Retinal pigment epithelial cell (primary cell): ENCODE measurements around the gene PIWIL1.

Experiments
- DNase-seq: peaks from one replicate; pipeline ENCODE4 v3.0.0-alpha.2; 2010; ENCODE audit warnings: low read depth
- H3K4me3 ChIP-seq: 2 replicates; pipeline ENCODE4 v1.5.1; 2011; ENCODE audit warnings: mild to moderate bottlenecking, low read length, control low read depth, moderate library complexity
- CTCF ChIP-seq: conservative IDR thresholded peaks from 2 replicates; pipeline ENCODE4 v1.5.1; 2011; ENCODE audit warnings: low read depth, low read length, control low read depth, inconsistent platforms

Gene PIWIL1

GRCh38 chr12:130300090-130300489 is 37.6 kb upstream of the PIWIL1 start:
- H3K4me3 ChIP-seq, result no peak overlapping the region
- DNase-seq, result no peak
- TF ChIP-seq CTCF, result no peak

- no peak for DNase-seq
- TF ChIP-seq CTCF, result no peak
- no peak overlapping the region for H3K4me3 ChIP-seq
Observed at GRCh38 chr12:130300737-130301535, 36.8 kb upstream of the PIWIL1 start.

- TF ChIP-seq CTCF, result no peak
- no peak overlapping the region for H3K4me3 ChIP-seq
- no peak for DNase-seq
Observed at GRCh38 chr12:130301559-130301958, 36.1 kb upstream of the PIWIL1 start.

- TF ChIP-seq CTCF, result no peak
- DNase-seq, result no peak
- H3K4me3 ChIP-seq, result no peak overlapping the region
Observed at GRCh38 chr12:130303781-130304180, 33.9 kb upstream of the PIWIL1 start.

GRCh38 chr12:130307859-130308258 is 29.8 kb upstream of the PIWIL1 start:
- DNase-seq, result no peak
- no peak for TF ChIP-seq CTCF
- H3K4me3 ChIP-seq, result no peak overlapping the region

DNA sequence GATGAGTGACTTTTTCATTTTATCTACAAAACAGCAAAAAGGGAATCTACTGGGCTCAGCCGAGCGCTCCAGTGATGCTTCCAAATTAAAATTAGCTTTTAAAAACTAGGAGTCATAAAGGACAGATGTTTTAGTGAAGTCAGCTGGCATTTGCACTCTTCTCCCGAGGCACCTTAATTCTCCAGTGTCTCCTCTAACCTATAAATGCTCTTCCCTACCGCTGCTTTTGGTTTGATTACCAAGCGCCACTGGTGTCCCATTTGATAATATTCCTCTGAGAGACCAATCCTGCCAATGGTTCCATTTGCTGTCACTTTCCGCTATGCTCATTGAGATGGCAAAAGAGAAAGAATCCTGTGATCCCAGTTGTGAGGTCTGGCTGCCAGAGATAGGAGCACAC is 29.3 kb upstream of the PIWIL1 start:
- no peak overlapping the region for H3K4me3 ChIP-seq
- no peak for TF ChIP-seq CTCF
- no peak for DNase-seq

DNA sequence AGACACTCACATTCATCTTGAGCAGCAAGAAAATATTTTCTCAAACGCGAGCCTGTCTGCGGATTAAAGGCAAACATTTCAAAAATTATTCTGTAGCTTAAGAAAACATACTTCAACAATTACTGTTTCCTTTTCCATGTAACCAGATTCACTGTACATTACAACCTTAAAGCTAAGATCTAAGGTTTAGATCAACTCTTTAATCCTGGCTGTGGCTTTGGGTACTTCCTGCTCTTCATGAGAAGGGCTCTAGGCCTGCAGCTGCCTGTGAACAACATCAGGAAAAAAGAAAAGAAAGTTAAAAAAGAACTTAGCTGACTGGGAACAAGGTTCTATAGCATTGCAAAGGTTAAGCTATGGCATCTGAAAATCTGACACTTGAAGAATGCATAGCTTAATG is 21.4 kb upstream of the PIWIL1 start:
- no peak for TF ChIP-seq CTCF
- no peak for DNase-seq
- H3K4me3 ChIP-seq, result no peak overlapping the region
